Mucosa of descending colon (tissue), 3 donors: ENCODE results near the gene SYCE1L. TPM values are rescaled to one million over a fixed set of nuclear protein-coding genes. Genes with fewer than 3 reads are reported as not detected.
"Not testable (repeated sequence)": the region's sequence is repeated elsewhere in the genome, so short reads cannot be mapped to it uniquely, and the experiment has no call there.

Source experiments
- ATAC-seq: fragments of 200-7000 bp; cut with Tn5 transposase; one replicate; pipeline ENCODE4 v1.9.1; 2020; ENCODE audit warnings: mild to moderate bottlenecking, moderate library complexity
- DNase-seq, 3 donors: peaks; one replicate each; pipeline ENCODE4 v3.0.0-alpha.2; 2020
- H3K36me3 ChIP-seq: fragments of 200-600 bp; one replicate; pipeline ENCODE4 v1.8.0; 2021; ENCODE audit warnings: low read depth, mild to moderate bottlenecking
- H3K4me1 ChIP-seq: fragments of 200-600 bp; one replicate; pipeline ENCODE4 v1.8.0; 2021; ENCODE audit warnings: low read depth, mild to moderate bottlenecking
- H3K4me3 ChIP-seq: fragments of 200-600 bp; one replicate; pipeline ENCODE4 v1.8.0; 2021; ENCODE audit warnings: mild to moderate bottlenecking
- H3K9me3 ChIP-seq: fragments of 200-600 bp; one replicate; pipeline ENCODE4 v1.8.0; 2021; ENCODE audit warnings: mild to moderate bottlenecking
- CTCF ChIP-seq: fragments of 200-600 bp; IDR thresholded peaks from one replicate; pipeline ENCODE4 v1.8.0; 2022; ENCODE audit warnings: antibody characterized with exemption, mild to moderate bottlenecking
- intact Hi-C, 2 donors: fragments of 100-400 bp; cut with DNase I in 1 of 2; cut with micrococcal nuclease in 1 of 2; formaldehyde crosslinking; loops; one replicate each; pipeline versions ENCODE4 v1.11.0 to v1.11.1; 2022; cut with DNase I, micrococcal nuclease
- total RNA-seq, 3 donors: library from RNA; stranded (reverse); fragmentation: NEBNext Ultra II Directional in 2 of 3; extraction: Animal tissue kit (Norgen Biotek cat#: 25700) in 2 of 3; gene quantifications; one replicate each; pipeline versions ENCODE4 v1.2.1 to v1.2.4, GENCODE V29; 2021 to 2023
- donor health status: DM: no; HTN: no; CAD: no; lungs with moderate emphysema.
- donor health status: DM: no; HTN: no; CAD: no.
- donor health status: DM: no; HTN: yes; CAD: no.

The SYCE1L gene
- total RNA-seq, 3 donors from 2014 or later = 1.7 to 6.3 (median 2.7) TPM

GRCh38 chr16:77231047-77231446 lies 31.8 kb downstream of the SYCE1L start:
- Histone ChIP-seq H3K4me3 (no peak overlapping the region), H3K9me3 (no peaks in the 10 kb centered on the region), H3K4me1 (no peaks in the 10 kb centered on the region), H3K36me3 (no peaks in the 10 kb centered on the region)
- intact Hi-C loops = no loop called here
- no peak for TF ChIP-seq CTCF
- no peak for ATAC-seq
- DNase-seq = no peak

GRCh38 chr16:77233799-77234519 lies 34.8 kb downstream of the SYCE1L start:
- no peak for DNase-seq
- no peak for TF ChIP-seq CTCF
- H3K9me3 ChIP-seq = no peaks in the 10 kb centered on the region
- no peak overlapping the region for H3K4me3 ChIP-seq
- intact Hi-C loops = no loop called here
- H3K4me1 ChIP-seq = no peaks in the 10 kb centered on the region
- no peak for ATAC-seq
- H3K36me3 ChIP-seq = no peaks in the 10 kb centered on the region

- H3K4me1 ChIP-seq = no peaks in the 10 kb centered on the region
- TF ChIP-seq CTCF = no peak
- H3K4me3 ChIP-seq = no peak overlapping the region
- intact Hi-C loops = loop anchor here in 1 of 2 donors (5.0 kb wide), 1 partner anchor 348 kb away; no protein-coding TSS in a partner anchor
- no peaks in the 10 kb centered on the region for H3K36me3 ChIP-seq
- DNase-seq = no peak
- no peaks in the 10 kb centered on the region for H3K9me3 ChIP-seq
- no peak for ATAC-seq
Measured at GRCh38 chr16:77234611-77235010, 35.4 kb downstream of the SYCE1L start.

- H3K4me1 ChIP-seq = no peaks in the 10 kb centered on the region
- no peaks in the 10 kb centered on the region for H3K9me3 ChIP-seq
- H3K36me3 ChIP-seq = no peaks in the 10 kb centered on the region
- no peak overlapping the region for H3K4me3 ChIP-seq
- peak; percentile 80 to 92 (median 91) for DNase-seq
- ATAC-seq = peak; percentile 100
- intact Hi-C loops = loop anchor here (1.0 to 5.0 kb wide), 2 partner anchors 346 to 348 kb away; no protein-coding TSS in a partner anchor
- peak; percentile 95 for TF ChIP-seq CTCF
Measured at GRCh38 chr16:77236063-77236511, 36.9 kb downstream of the SYCE1L start.

GRCh38 chr16:77238593-77238992 lies 39.4 kb downstream of the SYCE1L start:
- DNase-seq (no peak), ATAC-seq (no peak)
- H3K4me1 ChIP-seq = no peaks in the 10 kb centered on the region
- no peak overlapping the region for H3K4me3 ChIP-seq
- no peak for TF ChIP-seq CTCF
- intact Hi-C loops = loop anchor here in 1 of 2 donors (5.0 kb wide), 1 partner anchor 344 kb away; no protein-coding TSS in a partner anchor
- no peaks in the 10 kb centered on the region for H3K36me3 ChIP-seq
- no peaks in the 10 kb centered on the region for H3K9me3 ChIP-seq

- H3K4me1 ChIP-seq, H3K36me3 ChIP-seq, H3K4me3 ChIP-seq, intact Hi-C loops, DNase-seq, ATAC-seq, H3K9me3 ChIP-seq: not testable (repeated sequence)
Measured at GRCh38 chr16:77242471-77242870, 43.3 kb downstream of the SYCE1L start.
